CD14-positive monocyte (primary cell): ENCODE measurements around the gene APMAP. TPM values are rescaled to one million over a fixed set of nuclear protein-coding genes. Genes with fewer than 3 reads are reported as not detected.

Source experiments
- DNase-seq, 3 donors: peaks; one replicate each; pipeline ENCODE4 v3.0.0-alpha.2; 2011 to 2022
- H2AFZ ChIP-seq: 2 replicates; pipeline ENCODE4 v1.6.0; 2012; ENCODE audit warnings: mild to moderate bottlenecking, low read depth, low read length, inconsistent platforms; ENCODE audit not compliant: insufficient read depth, poor library complexity, severe bottlenecking
- H3K27ac ChIP-seq, 2 donors: 1 replicate in 1 of 2; 2 replicates in 1 of 2; pipeline ENCODE4 v1.5.1; 2012 to 2013; ENCODE audit warnings: low read length in 2 of 2, control low read depth in 1 of 2, inconsistent platforms in 1 of 2, low read depth in 1 of 2, mild to moderate bottlenecking in 1 of 2
- H3K27me3 ChIP-seq, 2 donors: one replicate each; pipeline versions ENCODE4 v1.6.0 to v1.6.1; 2011 to 2013; ENCODE audit warnings: low read length in 2 of 2; ENCODE audit not compliant: control insufficient read depth in 2 of 2, insufficient read depth in 2 of 2
- H3K36me3 ChIP-seq, 2 donors: replicated peaks in 1 of 2; 1 replicate in 1 of 2; 2 replicates in 1 of 2; pipeline versions ENCODE4 v1.5.1 to v1.6.1; 2012 to 2013; ENCODE audit warnings: low read length in 2 of 2, control low read depth in 1 of 2, inconsistent platforms in 1 of 2, mild to moderate bottlenecking in 1 of 2; ENCODE audit not compliant: insufficient read depth in 2 of 2, control insufficient read depth in 1 of 2
- H3K4me1 ChIP-seq, 2 donors: 1 replicate in 1 of 2; 2 replicates in 1 of 2; pipeline versions ENCODE4 v1.5.1 to v1.6.1; 2012 to 2013; ENCODE audit warnings: low read length in 2 of 2, control low read depth in 1 of 2, inconsistent platforms in 1 of 2, mild to moderate bottlenecking in 1 of 2, moderate library complexity in 1 of 2; ENCODE audit not compliant: insufficient read depth in 2 of 2, control insufficient read depth in 1 of 2
- H3K4me2 ChIP-seq: replicated peaks from 2 replicates; pipeline ENCODE3; 2012; ENCODE audit warnings: low read length, moderate library complexity, mild to moderate bottlenecking; ENCODE audit not compliant: poor library complexity, severe bottlenecking; ENCODE audit errors: extremely low read depth
- H3K4me3 ChIP-seq, 3 experiments: fragments of 200-600 bp in 1 of 3; sonication (generic) in 1 of 3; replicated peaks in 1 of 3; 1 replicate in 2 of 3; 2 replicates in 1 of 3; pipeline ENCODE4 v1.5.1; 2011 to 2013; ENCODE audit warnings: low read length in 3 of 3, mild to moderate bottlenecking in 3 of 3, control low read depth in 2 of 3, low read depth in 2 of 3, inconsistent platforms in 1 of 3, moderate library complexity in 1 of 3
- H3K79me2 ChIP-seq: 2 replicates; pipeline ENCODE4 v1.6.0; 2012; ENCODE audit warnings: mild to moderate bottlenecking, control low read depth, inconsistent platforms, low read length, moderate library complexity; ENCODE audit not compliant: insufficient read depth
- H3K9ac ChIP-seq: 2 replicates; pipeline ENCODE4 v1.6.0; 2017; ENCODE audit warnings: low read length, mild to moderate bottlenecking; ENCODE audit not compliant: insufficient read depth, poor library complexity, severe bottlenecking
- H3K9me3 ChIP-seq, 2 donors: replicated peaks in 1 of 2; 1 replicate in 1 of 2; 2 replicates in 1 of 2; pipeline versions ENCODE4 v1.5.1 to v1.6.1; 2012 to 2013; ENCODE audit warnings: low read length in 2 of 2, control low read depth in 1 of 2; ENCODE audit not compliant: control insufficient read depth in 1 of 2, insufficient read depth in 1 of 2
- H4K20me1 ChIP-seq: 2 replicates; pipeline ENCODE4 v1.6.0; 2012; ENCODE audit warnings: mild to moderate bottlenecking, low read length, control low read depth, moderate library complexity; ENCODE audit not compliant: insufficient read depth
- H3K27ac Mint-ChIP-seq, 7 donors: one replicate each; pipeline ENCODE4 v1.8.0; 2020; ENCODE audit warnings: mild to moderate bottlenecking in 7 of 7, mixed read lengths in 7 of 7, moderate library complexity in 6 of 7, inconsistent platforms in 2 of 7
- H3K27me3 Mint-ChIP-seq, 3 donors: one replicate each; pipeline ENCODE4 v1.8.0; 2021 to 2022; ENCODE audit warnings: low read depth in 3 of 3, mild to moderate bottlenecking in 3 of 3, mixed read lengths in 3 of 3, moderate library complexity in 3 of 3, inconsistent platforms in 1 of 3
- H3K36me3 Mint-ChIP-seq, 2 donors: one replicate each; pipeline ENCODE4 v1.8.0; 2020; ENCODE audit warnings: mixed read lengths in 2 of 2, inconsistent platforms in 1 of 2, mild to moderate bottlenecking in 1 of 2
- H3K4me1 Mint-ChIP-seq: one replicate; pipeline ENCODE4 v1.8.0; 2020; ENCODE audit warnings: mild to moderate bottlenecking, mixed read lengths
- H3K4me3 Mint-ChIP-seq, 2 donors: one replicate each; pipeline ENCODE4 v1.8.0; 2020; ENCODE audit warnings: mild to moderate bottlenecking in 2 of 2, mixed read lengths in 2 of 2, moderate library complexity in 1 of 2
- H3K9me3 Mint-ChIP-seq, 7 donors: one replicate each; pipeline ENCODE4 v1.8.0; 2020 to 2022; ENCODE audit warnings: mixed read lengths in 7 of 7, mild to moderate bottlenecking in 6 of 7, moderate library complexity in 6 of 7, inconsistent platforms in 2 of 7
- WGBS: methylation state at CpG from one replicate; pipeline ENCODE4 v1.1.5; 2013; ENCODE audit warnings: missing lambda C conversion rate; ENCODE audit not compliant: insufficient coverage; 5-methylcytosine and 5-hydroxymethylcytosine counted together
- intact Hi-C, 2 donors: fragments of 100-400 bp; cut with micrococcal nuclease; formaldehyde crosslinking; loops; one replicate each; pipeline versions ENCODE4 v1.15.0 to v1.15.1; 2023
- polyA plus RNA-seq, 3 donors: library from polyadenylated mRNA; depleted of rRNA in 1 of 3; unstranded in 2 of 3; stranded (reverse) in 1 of 3; fragments of 300-500 nt in 2 of 3; fragments of >200 nt in 1 of 3; fragmentation: Illumina TruSeq in 2 of 3; gene quantifications; 1 replicate in 2 of 3; 2 replicates in 1 of 3; pipeline ENCODE4 v1.2.3, GENCODE V29; 2012 to 2021
- TF ChIP-seq, protein P1 (sequence below): fragments of 200-600 bp; IDR thresholded peaks from one replicate; pipeline ENCODE4 v1.8.0; 2022; ENCODE audit warnings: antibody characterized with exemption, mild to moderate bottlenecking

The APMAP gene
- polyA plus RNA-seq, 3 donors, result 26.9 to 74.0 (median 73.2) TPM

- TF ChIP-seq, protein P1, sequence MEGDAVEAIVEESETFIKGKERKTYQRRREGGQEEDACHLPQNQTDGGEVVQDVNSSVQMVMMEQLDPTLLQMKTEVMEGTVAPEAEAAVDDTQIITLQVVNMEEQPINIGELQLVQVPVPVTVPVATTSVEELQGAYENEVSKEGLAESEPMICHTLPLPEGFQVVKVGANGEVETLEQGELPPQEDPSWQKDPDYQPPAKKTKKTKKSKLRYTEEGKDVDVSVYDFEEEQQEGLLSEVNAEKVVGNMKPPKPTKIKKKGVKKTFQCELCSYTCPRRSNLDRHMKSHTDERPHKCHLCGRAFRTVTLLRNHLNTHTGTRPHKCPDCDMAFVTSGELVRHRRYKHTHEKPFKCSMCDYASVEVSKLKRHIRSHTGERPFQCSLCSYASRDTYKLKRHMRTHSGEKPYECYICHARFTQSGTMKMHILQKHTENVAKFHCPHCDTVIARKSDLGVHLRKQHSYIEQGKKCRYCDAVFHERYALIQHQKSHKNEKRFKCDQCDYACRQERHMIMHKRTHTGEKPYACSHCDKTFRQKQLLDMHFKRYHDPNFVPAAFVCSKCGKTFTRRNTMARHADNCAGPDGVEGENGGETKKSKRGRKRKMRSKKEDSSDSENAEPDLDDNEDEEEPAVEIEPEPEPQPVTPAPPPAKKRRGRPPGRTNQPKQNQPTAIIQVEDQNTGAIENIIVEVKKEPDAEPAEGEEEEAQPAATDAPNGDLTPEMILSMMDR, result no peak
- H3K4me3 ChIP-seq, result no peak overlapping the region
- peaks cover 2 to 5% (median 5%) of the 10 kb centered on the region in 3 donors for H3K27me3 Mint-ChIP-seq
- intact Hi-C loops, result loop anchor here (10.0 kb wide), 5 partner anchors 196 to 626 kb away; partner anchors contain the start of genes ENTPD6 (in 2 of the 2), ABHD12 (in 1 of the 2), GINS1 (in 1 of the 2) and NANP (in 1 of the 2)
- no peaks in the 10 kb centered on the region for H3K79me2 ChIP-seq
- no peak overlapping the region for H3K27ac ChIP-seq
- no peaks in the 10 kb centered on the region for H4K20me1 ChIP-seq
- no peak overlapping the region for H3K9ac ChIP-seq
- H3K4me1 ChIP-seq, result peaks cover 5 to 9% of the 10 kb centered on the region in 2 donors
- H3K27me3 ChIP-seq, result no peaks in the 10 kb centered on the region
- no peak overlapping the region for H3K4me3 Mint-ChIP-seq
- no peak overlapping the region for H2AFZ ChIP-seq
- H3K4me1 Mint-ChIP-seq, result peaks cover 21% of the 10 kb centered on the region
- no peak for DNase-seq
- peaks cover 11 to 15% of the 10 kb centered on the region in 2 donors for H3K36me3 Mint-ChIP-seq
- WGBS, result 90% methylated on average over 7 of the region's 12 CpGs
- H3K9me3 Mint-ChIP-seq, result peaks cover 0 to 3% (median 0%) of the 10 kb centered on the region in 7 donors
- H3K36me3 ChIP-seq, result peaks cover 0 to 5% of the 10 kb centered on the region in 2 donors
- no peaks in the 10 kb centered on the region for H3K9me3 ChIP-seq
- no peak overlapping the region for H3K4me2 ChIP-seq
- H3K27ac Mint-ChIP-seq, result peak overlapping the region in 3 of 7 donors; percentile 11 to 50 (median 41)
Measured at GRCh38 chr20:24998631-24999445, 6.3 kb upstream of the APMAP start.

GRCh38 chr20:24998121-24998520 is 5.6 kb upstream of the APMAP start:
- no peaks in the 10 kb centered on the region for H3K9me3 ChIP-seq
- intact Hi-C loops, result loop anchor here (10.0 kb wide), 5 partner anchors 197 to 627 kb away; partner anchors contain the start of genes ENTPD6 (in 2 of the 2), ABHD12 (in 1 of the 2), GINS1 (in 1 of the 2) and NANP (in 1 of the 2)
- H3K4me2 ChIP-seq, result no peak overlapping the region
- Mint-ChIP-seq H3K27me3 (peaks cover 2 to 5% (median 5%) of the 10 kb centered on the region in 3 donors), H3K36me3 (peaks cover 8 to 11% of the 10 kb centered on the region in 2 donors), H3K9me3 (peaks cover 0 to 3% (median 0%) of the 10 kb centered on the region in 7 donors), H3K4me3 (no peak overlapping the region), H3K27ac (no peak overlapping the region), H3K4me1 (peaks cover 28% of the 10 kb centered on the region)
- no peaks in the 10 kb centered on the region for H3K79me2 ChIP-seq
- peaks cover 12 to 16% of the 10 kb centered on the region in 2 donors for H3K4me1 ChIP-seq
- H3K36me3 ChIP-seq, result peaks cover 0 to 5% of the 10 kb centered on the region in 2 donors
- TF ChIP-seq, protein P1, result no peak
- no peak overlapping the region for H3K27ac ChIP-seq
- WGBS, result 71% methylated on average over 1 of the region's 3 CpGs
- H3K9ac ChIP-seq, result no peak overlapping the region
- no peaks in the 10 kb centered on the region for H4K20me1 ChIP-seq
- no peak overlapping the region for H3K4me3 ChIP-seq
- DNase-seq, result no peak
- H3K27me3 ChIP-seq, result no peaks in the 10 kb centered on the region
- H2AFZ ChIP-seq, result no peak overlapping the region
